ENCODE results near the gene TNS3.

The TNS3 gene

DNA sequence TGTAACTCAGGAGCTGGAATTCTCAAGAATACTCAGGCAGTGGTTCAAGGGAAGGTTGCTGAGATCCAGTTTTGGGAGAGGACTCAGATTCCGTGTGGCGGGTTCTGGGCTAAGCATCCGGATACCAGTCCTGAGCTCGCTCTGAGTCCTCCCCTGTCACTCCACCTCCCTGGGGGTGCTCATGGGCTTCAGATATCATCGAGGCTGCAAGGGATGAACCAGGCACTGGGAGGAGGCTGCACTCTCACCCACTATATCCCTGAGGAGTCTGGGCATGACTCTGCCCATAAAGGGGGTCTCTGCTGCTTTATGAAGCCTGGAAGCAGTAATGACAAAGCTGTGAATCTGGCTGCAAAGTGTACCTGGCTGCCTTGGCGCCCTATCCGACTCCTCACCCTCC lies 188.5 kb downstream of the TNS3 start:
- DNase-seq (ENCODE audit: extremely low read depth in 1 of 2, low read depth in 1 of 2), result no peak

DNA sequence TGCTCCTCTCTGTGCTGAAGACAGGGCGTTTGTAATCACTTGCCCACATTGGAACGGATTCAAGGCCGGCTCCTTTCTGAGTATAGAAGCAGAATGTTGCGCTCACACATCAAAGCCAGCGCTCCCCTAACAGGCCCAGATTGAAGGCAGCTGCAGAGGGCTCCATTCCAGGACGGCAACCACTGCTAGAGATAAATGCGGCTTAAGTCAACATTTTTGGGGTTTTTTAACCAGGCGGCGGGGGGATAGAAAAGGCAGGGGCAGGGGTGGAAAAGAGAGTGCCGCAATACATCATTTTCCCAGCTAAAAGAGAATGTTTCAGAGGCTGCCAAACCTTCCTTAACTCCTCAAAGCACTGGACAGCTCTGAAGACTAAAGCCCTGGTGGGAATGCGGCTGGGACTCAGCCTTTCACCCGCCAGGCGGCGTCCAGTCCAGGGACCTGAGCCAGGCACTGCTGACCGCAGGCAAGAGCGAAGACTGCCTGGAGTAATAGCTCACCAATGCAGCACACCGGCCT lies 189.6 kb downstream of the TNS3 start:
- DNase-seq (ENCODE audit: extremely low read depth in 1 of 2, low read depth in 1 of 2), result no peak

DNA sequence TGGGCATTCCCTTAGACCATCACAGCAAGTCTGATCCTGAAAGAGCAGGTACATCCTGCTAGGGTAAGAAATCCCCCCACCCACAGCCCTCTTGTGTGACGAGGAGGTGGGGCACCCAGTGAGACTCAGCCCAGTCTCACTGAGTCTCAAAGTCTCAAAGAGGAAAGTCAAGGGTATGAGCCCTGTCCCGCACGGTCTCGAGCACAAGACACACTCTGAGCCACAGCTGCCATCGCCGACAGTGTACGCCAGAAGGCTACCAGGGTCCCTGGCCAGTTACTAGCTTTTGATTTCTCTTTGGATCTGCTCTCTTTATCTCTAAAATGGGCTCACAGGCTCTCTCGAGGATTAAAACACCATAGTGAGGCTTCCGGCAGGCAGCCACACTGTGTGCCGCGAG lies 190.2 kb downstream of the TNS3 start:
- DNase-seq (ENCODE audit: extremely low read depth in 1 of 2, low read depth in 1 of 2), result no peak

DNA sequence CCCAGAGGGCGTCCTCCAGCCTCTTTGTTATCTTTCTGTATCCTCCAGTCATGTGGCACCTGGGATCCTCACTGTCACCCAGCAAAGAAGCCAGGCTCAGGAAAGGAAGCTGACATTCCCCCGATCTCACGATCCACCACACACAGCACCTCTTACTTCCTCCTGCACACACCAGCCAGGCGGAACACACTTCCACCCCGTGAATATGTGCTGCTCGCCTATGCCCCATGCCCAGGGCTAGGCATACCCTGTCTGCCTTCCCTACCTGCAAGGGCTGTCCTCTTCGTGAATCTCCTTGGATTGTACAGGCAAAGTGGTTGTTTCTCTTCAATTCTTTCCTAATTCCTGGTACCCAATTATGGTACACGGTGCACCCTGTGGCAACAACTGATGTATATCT lies 191.0 kb downstream of the TNS3 start:
- no peak for DNase-seq (ENCODE audit: extremely low read depth in 1 of 2, low read depth in 1 of 2)

DNA sequence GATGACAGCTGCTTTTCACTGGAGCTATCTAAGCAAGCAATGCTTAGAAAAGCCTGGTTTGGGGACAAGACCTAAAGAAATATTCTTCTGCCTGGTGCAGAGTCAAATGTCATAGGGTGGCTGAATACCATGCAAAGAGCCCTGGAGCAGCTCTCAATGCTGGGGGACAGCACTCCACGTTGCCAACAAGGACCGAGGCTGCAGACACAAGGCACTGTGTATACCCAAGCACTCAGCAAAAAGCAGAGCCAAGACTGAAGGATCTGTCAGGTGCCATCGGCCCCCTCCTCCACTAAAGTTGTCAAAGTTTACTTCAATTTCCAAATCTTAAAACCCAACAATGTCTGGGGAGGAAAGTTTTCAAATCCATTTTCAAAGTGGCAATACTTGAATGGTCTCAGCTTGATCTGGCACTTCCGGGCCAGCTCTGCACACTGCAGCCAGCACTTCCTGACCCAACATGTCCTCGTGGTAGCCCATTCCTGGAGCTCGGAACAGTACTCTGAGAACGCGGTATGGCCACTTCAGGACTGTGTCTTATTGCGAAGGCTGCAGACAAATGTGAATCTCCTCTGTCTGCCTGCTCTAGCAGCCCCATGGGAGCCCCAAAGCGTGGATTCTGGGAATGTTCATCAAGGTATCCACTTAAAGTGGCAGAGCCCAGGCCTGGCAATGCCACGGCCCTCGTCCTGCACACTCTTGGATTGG lies 191.8 kb downstream of the TNS3 start:
- DNase-seq (ENCODE audit: extremely low read depth in 1 of 2, low read depth in 1 of 2), result no peak

DNA sequence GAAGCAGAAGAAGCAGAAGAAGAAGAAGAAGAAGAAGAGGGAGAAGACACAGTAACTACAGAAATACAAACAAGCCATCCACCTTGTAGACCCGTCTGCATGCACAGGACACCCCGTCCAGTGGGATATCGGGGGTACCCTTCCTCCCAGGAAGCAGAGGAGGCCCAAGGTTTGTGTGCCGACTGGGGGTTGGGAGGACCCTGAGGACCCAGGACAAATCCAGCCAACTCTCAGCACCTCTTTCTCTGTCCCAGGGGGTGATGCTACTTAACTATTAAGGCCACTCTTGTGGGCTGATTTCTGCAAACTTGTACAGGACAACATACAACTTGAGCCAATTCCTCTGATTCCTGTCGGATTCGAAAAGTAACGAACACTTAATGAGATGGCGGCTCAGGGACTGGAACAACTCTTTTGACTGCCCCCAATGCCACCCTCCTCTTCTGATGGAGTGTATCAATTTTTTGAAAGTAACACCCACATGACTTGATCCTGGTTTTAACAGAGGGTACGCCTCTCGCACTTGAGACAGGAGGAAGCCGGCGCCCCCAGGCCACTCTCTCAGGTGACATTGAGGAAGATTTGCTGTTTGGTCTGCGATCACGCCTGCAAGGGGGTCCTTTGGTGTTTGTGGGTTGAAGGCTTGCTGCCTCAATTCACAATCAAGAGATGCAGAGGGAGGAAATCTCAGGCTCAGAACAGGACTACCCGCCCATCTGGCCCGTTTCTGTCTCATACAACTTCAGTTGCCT lies 192.6 kb downstream of the TNS3 start:
- DNase-seq (ENCODE audit: extremely low read depth in 1 of 2, low read depth in 1 of 2), result no peak

DNA sequence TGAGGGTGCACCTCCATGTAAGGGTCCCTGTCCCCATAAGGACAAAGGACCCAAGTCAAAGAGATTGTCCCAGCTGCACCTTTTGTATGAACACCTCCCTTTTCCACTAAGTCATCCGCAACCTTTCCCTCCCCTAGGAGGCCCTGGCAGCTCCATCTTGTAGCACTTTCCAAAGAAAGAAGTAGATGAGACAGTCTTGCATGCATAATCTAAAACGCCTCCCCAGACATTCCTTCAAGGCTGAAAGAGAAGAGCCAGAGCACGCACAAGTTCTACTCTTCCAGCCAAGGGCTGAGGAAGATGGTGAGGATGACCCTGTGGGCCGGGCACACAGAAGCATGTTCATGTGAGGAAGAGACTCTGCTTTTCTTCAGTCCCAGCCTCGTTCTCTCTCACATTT lies 194.4 kb downstream of the TNS3 start:
- DNase-seq (ENCODE audit: extremely low read depth in 1 of 2, low read depth in 1 of 2), result no peak

DNA sequence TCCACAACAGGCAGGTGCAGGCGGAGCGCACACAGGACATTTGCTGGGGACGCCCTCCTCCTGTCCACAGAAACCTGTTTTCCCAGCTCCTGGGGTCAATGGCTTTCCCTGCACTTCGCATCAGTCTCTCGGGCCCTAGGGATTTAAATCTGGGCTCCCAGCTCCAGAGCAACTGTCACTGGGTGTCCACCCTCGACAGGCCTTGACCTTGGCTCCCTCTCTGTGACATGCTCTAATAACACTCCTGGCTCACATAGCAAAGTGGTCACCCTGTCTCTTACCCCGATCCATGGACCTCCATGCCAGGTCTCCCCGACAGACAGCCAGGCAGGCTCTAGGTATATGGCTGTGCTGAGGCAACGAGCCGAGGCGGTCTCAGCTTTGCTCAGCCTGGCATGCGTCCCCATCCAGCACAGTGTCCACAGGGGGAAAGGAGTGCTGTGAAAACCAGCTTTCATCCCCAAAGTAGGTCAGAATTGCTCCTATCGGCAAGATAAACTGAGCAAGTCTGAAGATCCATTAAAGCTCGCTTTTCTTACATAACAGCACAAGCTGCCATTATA lies 195.6 kb downstream of the TNS3 start:
- DNase-seq (ENCODE audit: extremely low read depth in 1 of 2, low read depth in 1 of 2), result no peak

DNA sequence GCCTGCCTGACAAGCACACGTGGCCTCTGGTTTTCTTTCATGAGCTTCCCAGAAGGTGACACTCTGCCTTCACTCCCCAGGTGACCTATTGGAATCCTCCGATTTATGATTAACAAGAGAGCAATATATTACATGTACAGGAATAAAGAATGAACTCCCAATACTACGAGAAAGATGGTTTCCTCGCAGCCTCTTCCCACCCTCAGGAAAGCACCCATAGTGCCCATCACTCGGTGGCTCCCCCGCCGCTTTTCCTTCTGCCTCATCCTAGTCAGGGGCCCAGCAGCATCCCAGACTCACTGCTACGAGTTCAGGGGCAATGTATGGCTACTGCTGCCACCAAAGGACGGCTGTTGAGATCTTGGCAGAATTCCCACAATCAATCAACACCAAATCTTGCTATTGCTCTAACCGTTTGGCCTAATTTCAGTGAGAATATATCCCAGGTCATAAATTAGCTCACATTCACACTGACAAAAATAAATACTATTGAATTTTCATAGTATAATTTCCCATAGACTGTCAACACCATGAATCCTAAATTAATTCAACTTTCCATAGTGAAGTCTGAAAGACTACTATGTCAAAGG lies 196.3 kb downstream of the TNS3 start:
- DNase-seq (ENCODE audit: extremely low read depth in 1 of 2, low read depth in 1 of 2), result no peak

DNA sequence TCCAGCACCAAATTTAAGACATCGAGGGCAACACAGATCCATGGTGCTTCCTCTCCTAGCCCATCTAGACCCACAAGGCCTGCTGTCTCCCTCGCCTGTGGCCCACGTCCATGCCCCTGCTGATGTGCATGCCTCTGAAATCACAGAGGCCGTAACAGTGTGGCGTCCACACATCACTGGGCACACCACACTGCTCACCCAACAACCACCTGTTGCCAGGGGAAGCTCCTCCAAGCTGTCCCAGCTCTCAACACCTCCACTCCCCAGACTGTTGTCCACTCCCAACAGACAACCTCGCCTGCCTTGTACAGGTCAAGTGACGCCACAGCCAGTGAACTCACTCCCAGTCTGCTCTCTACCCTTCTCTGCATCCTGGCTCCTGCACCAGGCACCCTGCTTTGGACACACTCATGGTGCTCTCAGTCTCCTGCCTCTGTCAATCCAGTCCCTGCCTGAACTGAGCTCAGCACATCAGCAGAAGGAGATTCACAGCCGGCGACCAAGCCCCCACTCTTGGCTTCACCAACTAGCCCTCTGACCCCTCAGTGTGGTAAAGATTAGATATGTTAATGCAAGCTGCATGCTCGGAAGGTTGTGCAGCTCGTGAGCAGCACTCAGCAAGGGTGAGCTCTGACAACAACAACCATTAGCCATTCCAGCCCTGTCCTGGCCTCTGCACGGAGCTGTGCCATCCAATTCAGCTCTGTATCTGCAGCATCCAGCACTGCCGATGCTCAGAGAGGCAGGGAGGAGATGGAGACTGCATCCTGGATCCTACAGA lies 197.0 kb downstream of the TNS3 start:
- DNase-seq (ENCODE audit: extremely low read depth in 1 of 2, low read depth in 1 of 2), result no peak

DNA sequence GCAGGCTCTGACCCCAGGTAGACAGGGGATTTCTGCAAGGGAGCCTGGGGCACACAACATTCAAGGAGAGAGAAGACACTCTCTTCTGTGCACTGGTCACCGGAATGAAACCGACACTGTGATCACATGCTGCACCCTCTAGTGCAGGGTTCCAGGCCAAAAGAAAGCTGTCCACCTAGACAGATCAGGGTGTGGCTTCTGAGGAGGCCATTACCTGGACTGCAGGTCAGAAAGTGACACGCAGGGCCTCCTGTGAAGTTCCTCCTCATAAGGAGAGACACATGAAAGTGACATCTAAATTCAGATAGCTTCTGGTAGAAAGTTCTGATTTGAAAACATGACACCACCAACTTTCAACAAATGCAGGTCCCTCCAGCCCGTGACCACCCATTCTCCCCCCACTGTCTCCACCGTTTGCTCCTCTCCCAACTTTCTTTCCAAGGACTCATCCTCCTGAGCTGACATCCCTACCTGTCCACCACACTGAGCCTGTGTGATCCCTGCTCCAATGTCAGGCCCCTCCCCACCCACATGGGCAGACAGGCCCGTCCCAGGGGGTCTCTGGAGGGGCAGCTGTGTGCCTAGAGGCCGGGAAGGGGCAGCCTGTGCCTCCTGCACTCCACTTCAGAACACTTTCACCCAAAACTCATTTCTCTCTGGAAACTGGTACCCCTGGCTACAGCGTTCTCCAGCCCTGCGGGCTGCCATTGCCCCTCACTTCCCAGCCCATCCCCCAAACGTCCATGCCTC lies 198.0 kb downstream of the TNS3 start:
- no peak for DNase-seq (ENCODE audit: extremely low read depth in 1 of 2, low read depth in 1 of 2)

DNA sequence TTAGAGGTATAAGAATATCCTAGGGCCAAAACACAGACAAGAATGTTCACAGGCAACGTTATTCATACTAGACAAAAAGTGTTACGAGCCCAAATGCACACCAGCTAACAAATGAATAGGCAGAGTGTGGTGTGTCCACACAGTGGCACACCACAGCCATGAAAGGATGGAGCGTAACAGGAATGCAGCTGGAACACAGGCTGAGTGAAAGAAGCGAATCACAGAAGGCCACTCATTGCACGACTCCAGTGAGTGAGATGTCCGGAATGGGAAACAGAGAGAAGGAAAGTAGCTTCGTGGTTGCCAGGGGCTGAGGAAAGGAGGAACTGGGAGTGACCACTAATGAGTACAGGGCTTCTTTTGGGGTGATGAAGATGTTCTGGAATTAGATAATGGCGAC lies 198.8 kb downstream of the TNS3 start:
- DNase-seq (ENCODE audit: extremely low read depth in 1 of 2, low read depth in 1 of 2), result no peak

DNA sequence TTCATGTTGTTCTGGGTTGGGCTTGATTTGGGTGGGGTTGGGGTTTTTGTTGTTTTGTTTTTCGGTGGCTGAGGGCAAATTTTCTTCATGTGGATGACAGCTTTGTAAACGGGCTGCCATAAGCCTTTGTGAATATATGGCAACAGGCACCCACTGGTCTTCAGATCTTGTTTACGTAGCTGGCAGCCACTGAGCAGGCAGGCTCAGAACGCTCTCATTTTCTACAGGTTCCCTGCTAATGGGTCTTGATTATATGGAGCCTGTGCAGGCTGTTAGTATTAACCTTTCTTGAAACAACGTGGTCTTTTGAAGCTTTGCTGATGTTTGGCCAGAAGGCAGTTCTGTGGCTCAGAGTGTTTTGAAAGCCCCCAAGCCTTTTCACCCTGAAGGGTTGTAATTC lies 199.7 kb downstream of the TNS3 start:
- DNase-seq (ENCODE audit: extremely low read depth in 1 of 2, low read depth in 1 of 2), result no peak

DNA sequence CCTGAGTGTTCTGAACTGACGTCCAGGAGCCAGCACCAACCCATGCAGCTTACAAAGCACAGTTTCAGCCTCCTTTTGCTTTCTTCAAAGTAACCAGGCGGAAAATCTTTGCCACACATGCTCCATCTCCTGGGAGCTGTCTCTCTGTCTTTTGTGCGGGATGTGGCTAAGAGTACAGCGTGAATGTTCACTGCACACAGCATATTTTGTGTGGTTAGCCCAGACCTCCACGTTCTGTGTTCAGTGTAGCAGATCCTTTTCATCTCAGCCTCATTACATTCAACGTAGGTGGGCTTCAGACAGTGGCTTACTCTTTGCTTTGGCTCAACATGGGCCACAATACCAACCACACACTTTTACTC lies 200.8 kb downstream of the TNS3 start:
- DNase-seq (ENCODE audit: extremely low read depth in 1 of 2, low read depth in 1 of 2), result no peak

DNA sequence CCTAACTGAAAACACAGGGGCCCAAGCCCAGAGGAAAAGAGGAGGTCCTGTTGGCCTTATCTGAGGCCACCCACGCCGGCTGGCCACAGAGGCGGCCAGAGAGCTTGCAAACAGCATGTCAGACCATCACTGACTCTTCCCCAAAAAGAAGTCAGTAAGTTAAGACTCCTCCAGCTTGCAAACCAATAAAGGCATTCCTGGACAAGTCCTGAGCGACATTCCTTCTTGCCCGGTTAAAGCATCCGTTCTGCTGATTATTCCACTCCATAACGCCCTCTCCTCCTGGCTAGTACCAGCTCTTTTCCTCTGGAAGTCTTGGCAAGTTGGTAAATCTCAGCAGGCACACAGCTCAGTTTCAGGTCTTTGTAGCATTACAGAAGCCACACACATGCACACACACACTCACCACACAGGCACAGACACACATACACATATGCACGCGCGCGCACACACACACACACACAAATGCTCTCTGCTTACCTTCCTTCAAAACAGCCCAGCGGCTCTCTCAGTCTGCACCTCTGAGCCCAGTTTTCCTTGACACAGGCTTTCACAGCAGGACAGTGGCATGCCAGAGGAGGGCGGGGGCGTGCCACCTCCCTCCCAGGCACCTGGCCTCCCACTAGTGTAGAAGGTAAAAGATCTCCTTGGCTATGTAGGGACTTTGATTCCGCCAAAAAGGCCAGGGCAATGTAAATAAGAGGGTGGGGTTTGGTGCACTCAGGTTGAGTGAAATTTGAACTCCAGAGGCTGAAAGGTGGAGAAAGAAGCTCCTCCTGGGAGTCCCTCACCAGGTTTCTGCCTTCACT lies 201.4 kb downstream of the TNS3 start:
- DNase-seq (ENCODE audit: extremely low read depth in 1 of 2, low read depth in 1 of 2), result no peak

DNA sequence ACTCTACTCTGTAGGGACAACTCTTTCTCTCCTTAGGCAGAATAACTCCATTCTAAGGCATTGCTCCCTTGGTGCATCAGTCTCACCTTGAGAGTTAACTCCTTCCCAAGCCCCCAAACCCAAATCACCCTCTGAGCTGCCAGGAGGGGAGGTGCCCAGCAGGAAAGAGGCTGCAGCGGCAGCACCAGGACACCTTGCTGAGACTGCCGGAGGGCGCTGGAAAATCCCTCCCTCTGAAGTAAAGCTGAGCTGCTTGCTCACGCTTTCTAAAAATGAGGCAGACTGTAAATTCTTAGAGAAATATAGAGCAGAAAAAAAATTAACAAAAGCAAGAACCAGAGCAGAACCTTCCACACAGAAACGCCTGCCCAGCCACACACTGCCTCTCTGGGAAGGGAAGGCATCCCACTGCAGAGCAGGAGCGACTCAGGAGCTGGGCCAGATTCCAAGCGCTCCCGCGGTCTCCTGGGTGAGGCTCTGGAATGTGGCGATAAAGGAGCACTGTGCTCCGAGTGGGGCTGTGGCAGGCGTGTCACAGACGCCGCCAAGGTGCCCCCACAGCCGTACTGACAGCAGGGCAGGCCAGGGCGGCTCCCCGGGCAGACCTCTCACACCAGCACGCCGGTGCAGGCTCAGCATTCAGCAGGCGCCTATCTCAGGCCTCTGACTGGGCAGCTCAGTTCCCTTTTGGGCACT lies 202.1 kb downstream of the TNS3 start:
- DNase-seq (ENCODE audit: extremely low read depth in 1 of 2, low read depth in 1 of 2), result no peak

DNA sequence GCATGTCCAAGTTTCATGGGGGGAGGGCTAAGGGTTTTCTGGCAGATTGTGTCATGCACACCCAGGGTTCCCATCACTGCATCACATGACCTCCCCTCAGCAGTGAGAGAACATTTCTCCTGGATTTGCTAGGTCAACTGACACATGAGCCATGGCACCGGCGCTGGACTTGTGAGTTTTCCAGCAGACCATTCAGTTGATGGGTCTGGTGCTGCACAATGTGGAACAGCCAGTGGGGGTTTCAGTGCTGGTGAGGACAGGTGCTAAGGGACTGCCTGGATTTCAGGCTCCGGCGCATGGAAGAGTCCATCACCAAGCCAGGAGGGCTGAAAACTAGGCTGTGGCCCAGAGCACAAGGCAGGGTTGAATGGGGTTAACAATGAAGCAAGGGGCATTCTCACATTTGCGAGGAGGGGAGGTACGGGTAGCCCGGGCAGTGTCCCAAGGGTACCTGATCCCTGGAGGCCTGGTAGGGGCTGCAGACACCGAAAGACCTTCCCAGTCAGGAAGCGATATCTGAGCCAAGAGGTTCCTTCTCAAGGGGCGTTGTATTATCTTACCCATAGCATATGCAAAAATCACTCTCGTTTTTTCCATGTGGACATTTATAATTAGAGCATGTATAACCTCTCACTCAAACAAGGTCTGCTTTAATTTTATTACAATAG lies 203.0 kb downstream of the TNS3 start:
- DNase-seq (ENCODE audit: extremely low read depth in 1 of 2, low read depth in 1 of 2), result no peak

DNA sequence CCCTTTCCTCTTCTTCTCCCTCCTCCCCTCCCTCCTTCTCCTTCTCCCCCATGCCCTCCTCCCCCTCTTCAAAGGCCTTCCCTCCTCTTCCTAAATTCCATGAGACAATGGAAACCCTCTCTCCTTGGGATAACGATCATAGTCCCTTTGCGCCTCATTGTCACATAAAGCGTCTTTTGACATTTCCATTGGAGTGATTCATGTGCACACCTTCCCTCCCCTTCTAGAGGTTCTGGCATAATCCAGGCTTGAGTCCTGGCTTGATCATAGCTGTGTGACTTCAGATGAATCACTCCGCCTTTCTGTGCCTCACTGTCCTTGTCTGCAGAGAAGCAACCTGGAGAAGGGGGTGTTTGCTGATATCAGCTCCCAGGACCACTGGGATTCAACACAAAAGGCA lies 204.2 kb downstream of the TNS3 start:
- no peak for DNase-seq (ENCODE audit: extremely low read depth in 1 of 2, low read depth in 1 of 2)

Data from activated CD8-positive, alpha-beta memory T cell treated with anti-CD3 and anti-CD28 coated beads for 1 hour (primary cell).